Measurements from ENCODE around the gene DNMT1.

GRCh38 chr19:10187315-10187714 lies 7.4 kb downstream of the DNMT1 start:
- no peak for TF ChIP-seq CTCF (IDR thresholded peaks at IDR 0.05; ENCODE audit: low read length)
- no peak for TF ChIP-seq EZH2 (optimal IDR thresholded peaks at IDR 0.05; ENCODE audit: low read depth, low read length)
- TF ChIP-seq EZH2phosphoT487 (IDR thresholded peaks at IDR 0.05; ENCODE audit: low read length) = no peak

All from MM.1S (cell line).